Common myeloid progenitor, CD34-positive (primary cell): ENCODE measurements around the gene CDH4.

ENCODE experiments used
- CTCF ChIA-PET: fragments of 350-600 bp; sonication (Branson Sonifier 250); formaldehyde crosslinking; loops from one replicate; lab custom pipeline; 2021; ENCODE audit warnings: antibody characterized with exemption; lab: Charles Lee
- POLR2A ChIA-PET: fragments of 350-600 bp; sonication (Branson Sonifier 250); formaldehyde crosslinking; loops from one replicate; lab custom pipeline; 2021; ENCODE audit warnings: antibody characterized with exemption; lab: Charles Lee
- DNase-seq, 3 donors: peaks; one replicate each; pipeline versions ENCODE4 v3.0.0 to v3.0.0-alpha.2; 2013
- H3K27ac ChIP-seq, 2 experiments: 1 replicate in 1 of 2; 2 replicates in 1 of 2; pipeline ENCODE4 v1.7.0; 2013; ENCODE audit warnings: inconsistent platforms in 2 of 2, low read length in 2 of 2, mild to moderate bottlenecking in 2 of 2, low read depth in 1 of 2, moderate library complexity in 1 of 2; ENCODE audit not compliant: severe bottlenecking in 2 of 2, insufficient read depth in 1 of 2, poor library complexity in 1 of 2
- H3K27me3 ChIP-seq, 5 experiments: replicated peaks in 2 of 5; 1 replicate in 3 of 5; 2 replicates in 2 of 5; pipeline versions ENCODE4 v1.6.1 to v1.7.0; 2013; ENCODE audit warnings: low read length in 4 of 5, mild to moderate bottlenecking in 2 of 5, moderate library complexity in 2 of 5, inconsistent platforms in 1 of 5; ENCODE audit not compliant: insufficient read depth in 5 of 5, control insufficient read depth in 4 of 5
- H3K36me3 ChIP-seq, 4 experiments: 1 replicate in 2 of 4; 2 replicates in 2 of 4; pipeline versions ENCODE4 v1.6.1 to v1.7.0; 2013; ENCODE audit warnings: low read length in 3 of 4, control low read depth in 1 of 4, mild to moderate bottlenecking in 1 of 4; ENCODE audit not compliant: control insufficient read depth in 4 of 4, insufficient read depth in 4 of 4
- H3K4me1 ChIP-seq, 4 experiments: 1 replicate in 3 of 4; 2 replicates in 1 of 4; pipeline versions ENCODE4 v1.6.1 to v1.7.1; 2013; ENCODE audit warnings: low read length in 3 of 4, mild to moderate bottlenecking in 3 of 4, control low read depth in 1 of 4, inconsistent platforms in 1 of 4, moderate library complexity in 1 of 4; ENCODE audit not compliant: control insufficient read depth in 4 of 4, insufficient read depth in 4 of 4; ENCODE audit errors: control extremely low read depth in 1 of 4
- H3K4me3 ChIP-seq, 7 experiments: 1 replicate in 4 of 7; 2 replicates in 3 of 7; pipeline versions ENCODE4 v1.5.1 to v1.7.0; 2013; ENCODE audit warnings: mild to moderate bottlenecking in 7 of 7, low read length in 6 of 7, moderate library complexity in 6 of 7, inconsistent platforms in 2 of 7, low read depth in 2 of 7, control low read depth in 1 of 7; ENCODE audit not compliant: insufficient read depth in 4 of 7, control insufficient read depth in 1 of 7; ENCODE audit errors: extremely low read depth in 1 of 7
- H3K9me3 ChIP-seq, 5 experiments: 1 replicate in 4 of 5; 2 replicates in 1 of 5; pipeline versions ENCODE4 v1.6.1 to v1.7.1; 2013; ENCODE audit warnings: low read length in 4 of 5, mild to moderate bottlenecking in 2 of 5, inconsistent platforms in 1 of 5, low read depth in 1 of 5, moderate library complexity in 1 of 5; ENCODE audit not compliant: control insufficient read depth in 4 of 5, insufficient read depth in 2 of 5; ENCODE audit errors: control extremely low read depth in 1 of 5
- WGBS: methylation state at CpG from one replicate; pipeline ENCODE4 v1.1.5; 2013; ENCODE audit not compliant: insufficient coverage; 5-methylcytosine and 5-hydroxymethylcytosine counted together

CDH4 gene

DNA sequence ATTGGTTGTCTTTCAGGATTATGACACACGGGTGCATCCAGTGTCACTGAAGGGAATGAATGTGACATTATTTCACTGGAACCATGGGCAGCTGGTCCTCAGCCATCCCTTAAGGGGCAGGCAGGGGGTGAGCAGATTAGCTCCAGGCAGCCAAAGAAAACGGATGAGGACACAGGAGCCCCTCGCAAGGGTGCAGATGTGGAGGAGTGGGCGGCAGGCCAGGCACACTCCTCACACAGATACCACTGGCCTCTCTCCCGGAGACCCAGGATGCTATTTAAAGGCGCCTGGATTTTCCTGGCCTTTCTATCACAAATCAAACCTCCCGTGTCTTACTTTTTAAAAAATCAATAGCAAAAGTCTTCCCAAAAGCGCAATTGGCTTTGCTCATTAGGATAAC lies 603.2 kb downstream of the CDH4 start:
- Histone ChIP-seq H3K4me1 (no peaks in the 10 kb centered on the region), H3K9me3 (peaks cover 0 to 33% (median 0%) of the 10 kb centered on the region in 5 experiments), H3K27ac (no peak overlapping the region), H3K4me3 (no peak overlapping the region), H3K36me3 (no peaks in the 10 kb centered on the region), H3K27me3 (peaks cover 0 to 3% (median 0%) of the 10 kb centered on the region in 5 experiments)
- 93% methylated on average over 8 of the region's 8 CpGs for whole genome bisulfite sequencing
- ChIA-PET CTCF (no interaction called here), POLR2A (no interaction called here)
- no peak for DNase-seq

- CTCF ChIA-PET: no interaction called here
- Histone ChIP-seq H3K36me3 (no peaks in the 10 kb centered on the region), H3K9me3 (peaks cover 0 to 35% (median 0%) of the 10 kb centered on the region in 5 experiments), H3K4me1 (no peaks in the 10 kb centered on the region), H3K4me3 (no peak overlapping the region), H3K27ac (no peak overlapping the region), H3K27me3 (peaks cover 0 to 3% (median 0%) of the 10 kb centered on the region in 5 experiments)
- POLR2A ChIA-PET: no interaction called here
- 95% methylated on average over 26 of the region's 31 CpGs for WGBS
- DNase-seq: no peak
Measured at GRCh38 chr20:61856626-61857413, 604.8 kb downstream of the CDH4 start.

DNA sequence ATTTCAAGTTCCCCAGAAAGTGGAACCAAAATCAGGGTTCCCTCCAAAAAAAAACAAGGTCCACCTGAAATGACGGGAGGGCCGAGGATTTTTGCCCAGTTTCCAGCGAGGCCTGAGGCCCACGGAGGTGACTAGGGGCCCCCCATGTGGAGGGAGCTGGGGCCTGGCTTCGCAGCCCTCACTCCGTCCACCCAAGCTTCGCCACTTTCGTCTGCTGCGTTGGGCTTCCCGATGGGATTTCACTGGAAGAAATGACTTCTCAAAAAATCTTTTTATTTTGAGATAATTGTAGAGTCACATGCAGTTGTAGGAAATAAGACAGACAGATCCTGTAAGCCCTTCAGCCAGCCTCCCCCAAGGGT lies 605.3 kb downstream of the CDH4 start:
- Histone ChIP-seq H3K27me3 (peaks cover 0 to 3% (median 0%) of the 10 kb centered on the region in 5 experiments), H3K4me3 (no peak overlapping the region), H3K27ac (no peak overlapping the region), H3K4me1 (no peaks in the 10 kb centered on the region), H3K36me3 (no peaks in the 10 kb centered on the region), H3K9me3 (peaks cover 0 to 31% (median 0%) of the 10 kb centered on the region in 5 experiments)
- POLR2A ChIA-PET: no interaction called here
- CTCF ChIA-PET: no interaction called here
- WGBS: 85% methylated on average over 7 of the region's 10 CpGs
- DNase-seq: no peak

GRCh38 chr20:61857884-61858283 lies 605.8 kb downstream of the CDH4 start:
- Histone ChIP-seq H3K4me1 (no peaks in the 10 kb centered on the region), H3K27ac (no peak overlapping the region), H3K36me3 (no peaks in the 10 kb centered on the region), H3K27me3 (peaks cover 0 to 3% (median 0%) of the 10 kb centered on the region in 5 experiments), H3K9me3 (peaks cover 0 to 27% (median 0%) of the 10 kb centered on the region in 5 experiments), H3K4me3 (no peak overlapping the region)
- ChIA-PET POLR2A (no interaction called here), CTCF (no interaction called here)
- no peak for DNase-seq
- WGBS: no CpG with 5 or more reads among the region's 1 CpG

DNA sequence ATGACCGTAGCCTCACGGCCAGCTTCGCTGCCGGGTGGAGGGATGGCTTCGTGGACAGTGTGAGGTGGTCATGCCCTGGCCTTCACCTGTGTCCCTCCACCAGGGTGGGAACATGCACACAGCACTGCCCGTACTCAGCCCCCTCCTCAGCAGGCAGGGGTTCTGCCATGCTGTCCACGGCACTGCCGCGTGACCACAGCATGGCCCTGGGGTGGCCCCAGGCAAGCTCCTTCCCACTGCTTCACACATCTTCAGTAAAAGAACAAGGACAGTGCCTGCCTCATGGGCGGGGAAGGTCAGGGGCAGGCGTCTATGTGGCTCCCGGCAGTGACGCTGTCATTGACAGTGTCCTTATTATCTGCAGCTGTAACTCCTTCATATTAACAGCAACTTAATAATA lies 607.7 kb downstream of the CDH4 start:
- peaks cover 0 to 3% (median 0%) of the 10 kb centered on the region in 5 experiments for H3K27me3 ChIP-seq
- H3K4me3 ChIP-seq: no peak overlapping the region
- no peak for DNase-seq
- ChIA-PET CTCF (no interaction called here), POLR2A (no interaction called here)
- H3K36me3 ChIP-seq: no peaks in the 10 kb centered on the region
- 97% methylated on average over 13 of the region's 13 CpGs for WGBS
- peaks cover 0 to 30% (median 0%) of the 10 kb centered on the region in 5 experiments for H3K9me3 ChIP-seq
- no peak overlapping the region for H3K27ac ChIP-seq
- no peaks in the 10 kb centered on the region for H3K4me1 ChIP-seq

DNA sequence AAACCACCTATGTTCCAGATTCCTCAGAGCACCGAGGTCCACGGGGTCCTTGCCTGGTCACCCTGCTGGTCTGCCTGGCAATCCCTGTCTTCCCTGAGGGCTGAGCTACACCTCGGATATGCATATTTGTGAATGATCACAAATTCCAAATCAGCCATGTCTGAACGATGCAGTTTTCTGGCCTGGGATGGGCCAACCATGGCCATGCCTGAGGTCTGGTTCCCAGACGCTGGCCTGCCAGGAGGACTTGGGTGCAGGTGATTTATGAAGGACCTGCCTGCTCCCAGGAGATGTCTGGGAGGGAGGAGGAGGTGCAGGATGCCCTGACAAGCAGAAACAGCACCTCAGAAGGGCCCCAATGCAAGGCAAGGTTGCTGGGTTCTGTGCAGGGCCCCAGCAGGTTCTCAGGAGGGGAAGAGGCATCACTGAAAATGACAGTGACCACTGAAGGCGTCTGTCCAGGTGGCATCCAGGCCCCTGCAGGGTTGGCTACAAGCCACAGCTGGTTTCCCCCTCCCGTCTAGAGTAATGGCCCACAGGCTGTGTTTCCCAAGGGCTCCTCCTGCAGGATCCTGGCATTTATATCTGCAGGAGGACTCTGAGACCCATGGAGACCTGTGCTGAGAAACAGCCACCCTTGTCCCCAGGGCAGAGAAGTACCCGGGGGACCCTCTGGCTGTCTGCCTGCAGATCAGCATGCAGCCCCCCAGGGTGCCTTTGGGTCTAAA lies 608.4 kb downstream of the CDH4 start:
- Histone ChIP-seq H3K36me3 (no peaks in the 10 kb centered on the region), H3K9me3 (peaks cover 0 to 29% (median 4%) of the 10 kb centered on the region in 5 experiments), H3K4me3 (no peak overlapping the region), H3K27me3 (peaks cover 0 to 3% (median 0%) of the 10 kb centered on the region in 5 experiments), H3K27ac (no peak overlapping the region), H3K4me1 (no peaks in the 10 kb centered on the region)
- ChIA-PET CTCF (no interaction called here), POLR2A (no interaction called here)
- 77% methylated on average over 8 of the region's 8 CpGs for WGBS
- DNase-seq: no peak
